Right ventricle myocardium superior (tissue), 1 donor: Measurements from ENCODE around the gene ARHGEF6. TPM values are rescaled to one million over a fixed set of nuclear protein-coding genes. Genes with fewer than 3 reads are reported as not detected.

Source experiments
- ATAC-seq: fragments of 200-7000 bp; cut with Tn5 transposase; one replicate; pipeline ENCODE4 v1.9.1; 2020; ENCODE audit warnings: mild to moderate bottlenecking; ENCODE audit not compliant: poor library complexity
- DNase-seq: peaks from one replicate; pipeline ENCODE4 v3.0.0-alpha.2; 2020
- intact Hi-C: fragments of 100-400 bp; cut with DNase I; formaldehyde crosslinking; loops from one replicate; pipeline ENCODE4 v1.11.2; 2022
- total RNA-seq: library from RNA; stranded (reverse); fragmentation: NEBNext Ultra II Directional; extraction: Animal tissue kit (Norgen Biotek cat#: 25700); gene quantifications from one replicate; pipeline ENCODE4 v1.2.1, GENCODE V29; 2021
- donor health status: DM: no; HTN: yes; CAD: no; lungs with severe emphysema.

ARHGEF6 gene
- total RNA-seq, 1 donor from 2014 or later, result 36.8 TPM

DNA sequence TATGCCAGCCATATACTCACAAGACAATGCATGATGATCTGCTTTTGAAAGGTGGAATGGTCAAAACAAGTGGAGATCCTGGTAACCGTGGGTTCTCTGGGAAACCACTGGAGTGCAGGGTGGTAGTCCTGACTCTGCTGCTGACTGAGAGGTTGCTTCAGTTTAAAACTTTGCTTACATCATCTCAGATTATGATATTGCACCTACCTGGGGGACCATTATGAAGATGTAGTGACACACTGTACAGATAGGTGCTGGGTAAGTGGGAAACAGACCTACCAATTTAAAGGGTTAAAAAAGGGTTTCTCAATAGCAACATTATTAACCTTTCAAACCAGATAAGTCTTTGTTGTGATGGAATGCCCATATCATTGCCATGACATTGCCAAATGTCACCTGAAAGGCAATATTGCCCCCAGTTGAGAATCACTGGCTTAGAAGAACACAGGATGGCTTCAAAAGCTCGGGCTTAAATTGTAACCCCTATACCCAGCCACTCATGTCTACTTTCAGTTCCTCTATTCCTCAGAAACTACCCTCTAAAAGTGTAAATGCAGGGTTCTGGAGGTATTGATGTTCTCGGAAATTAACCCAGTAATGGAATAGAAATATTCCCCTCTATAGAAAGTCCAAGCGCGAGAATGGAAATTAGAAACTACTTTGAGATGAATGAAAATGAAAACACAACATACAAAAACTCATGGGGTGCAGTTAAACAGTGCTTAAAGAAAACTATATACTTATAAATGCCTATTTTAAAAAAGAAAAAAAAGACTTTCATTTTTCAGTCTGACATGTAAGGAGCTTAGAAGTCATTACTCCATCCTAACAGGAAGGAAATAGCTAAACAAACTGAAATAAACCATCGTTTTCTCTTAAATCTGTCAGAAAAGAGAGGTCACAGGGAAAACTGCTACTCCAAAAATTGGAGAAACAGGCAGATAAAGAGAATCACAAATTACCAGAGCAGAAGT, 65.8 kb downstream of the ARHGEF6 start:
- intact Hi-C loops, result no loop called here
- ATAC-seq (no peak), DNase-seq (no peak)

DNA sequence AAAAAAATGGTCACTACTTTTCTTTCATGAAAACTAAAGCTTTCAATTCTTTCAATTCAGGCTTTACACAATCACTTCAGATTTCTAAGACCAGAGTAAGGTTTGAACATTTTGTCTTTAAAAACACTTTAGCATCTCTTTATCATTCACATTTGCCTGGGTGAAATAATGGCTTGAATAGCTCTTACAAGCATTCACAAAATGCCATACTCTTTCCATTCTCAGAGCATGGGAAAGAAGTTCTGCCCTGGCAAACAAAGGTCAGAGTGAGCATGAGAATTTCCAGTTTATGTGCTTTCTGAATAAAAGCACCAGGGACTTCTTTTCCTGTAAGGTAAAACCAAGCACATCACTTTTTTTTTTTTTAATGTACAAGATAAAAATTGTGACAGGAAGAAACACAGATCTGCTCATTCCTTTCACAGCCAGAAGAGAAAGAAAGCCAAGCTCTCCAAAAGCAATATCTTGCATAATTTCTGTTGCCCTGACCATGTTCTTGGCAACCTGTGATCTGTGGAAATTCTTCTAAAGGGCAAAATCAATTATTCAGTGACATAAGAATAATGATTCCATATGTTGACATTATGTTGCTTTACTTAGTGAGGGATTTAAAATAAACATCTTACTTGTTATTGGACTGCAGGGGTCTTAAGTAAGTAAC, 68.0 kb downstream of the ARHGEF6 start:
- intact Hi-C loops, result no loop called here
- no peak for ATAC-seq
- no peak for DNase-seq

- intact Hi-C loops, result no loop called here
- ATAC-seq (peak; percentile 76), DNase-seq (no peak)
Measured at GRCh38 chrX:136711147-136711546, 69.6 kb downstream of the ARHGEF6 start.

- no peak for DNase-seq
- intact Hi-C loops, result no loop called here
- no peak for ATAC-seq
Measured at GRCh38 chrX:136710325-136710951, 70.3 kb downstream of the ARHGEF6 start.

DNA sequence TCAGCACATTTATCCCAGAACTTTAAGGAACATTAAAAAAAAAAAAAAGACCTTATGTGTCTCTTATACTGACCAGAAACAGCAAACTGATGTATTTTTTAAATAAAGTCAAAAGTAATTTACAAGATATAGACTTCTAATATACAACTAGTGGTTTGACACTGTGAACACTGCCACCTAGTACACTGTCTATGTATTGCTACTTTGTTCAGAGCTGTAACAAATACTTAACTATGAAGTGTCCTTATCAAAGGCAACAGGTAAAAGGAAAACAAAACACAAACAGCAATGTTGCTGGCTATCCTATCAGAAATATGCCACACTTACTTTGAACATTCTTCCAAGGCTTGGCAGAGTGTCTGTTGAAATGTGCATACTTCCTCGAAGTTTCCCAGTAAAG, 72.4 kb downstream of the ARHGEF6 start:
- peak; percentile 48 for ATAC-seq

DNA sequence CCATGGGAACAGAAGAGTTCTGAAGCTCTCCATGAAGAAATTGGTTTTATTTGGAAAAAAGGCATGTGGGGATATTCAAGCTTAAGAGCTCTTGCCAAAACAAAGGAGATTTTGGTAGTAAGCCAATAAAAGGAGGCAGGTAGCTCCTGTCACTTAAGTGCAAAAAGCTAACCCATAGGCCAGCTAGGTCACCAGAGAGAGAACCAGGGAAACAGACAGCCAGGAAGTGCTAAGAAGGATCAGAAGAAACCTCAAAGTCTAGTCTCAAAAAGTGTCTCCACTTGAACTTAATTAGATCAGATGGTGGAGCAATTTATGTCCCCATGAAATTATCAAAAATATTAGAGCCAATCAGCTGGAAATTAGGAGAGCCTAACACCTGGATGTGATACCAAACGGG, 83.6 kb downstream of the ARHGEF6 start:
- intact Hi-C loops, result no loop called here
- DNase-seq, result no peak
- ATAC-seq, result no peak

More for the DNA sequence above, 72.4 kb downstream of the ARHGEF6 start:
- intact Hi-C loops, result loop anchor here (10.0 kb wide), 1 partner anchor 206 kb away; no protein-coding TSS in a partner anchor
- DNase-seq, result no peak

DNA sequence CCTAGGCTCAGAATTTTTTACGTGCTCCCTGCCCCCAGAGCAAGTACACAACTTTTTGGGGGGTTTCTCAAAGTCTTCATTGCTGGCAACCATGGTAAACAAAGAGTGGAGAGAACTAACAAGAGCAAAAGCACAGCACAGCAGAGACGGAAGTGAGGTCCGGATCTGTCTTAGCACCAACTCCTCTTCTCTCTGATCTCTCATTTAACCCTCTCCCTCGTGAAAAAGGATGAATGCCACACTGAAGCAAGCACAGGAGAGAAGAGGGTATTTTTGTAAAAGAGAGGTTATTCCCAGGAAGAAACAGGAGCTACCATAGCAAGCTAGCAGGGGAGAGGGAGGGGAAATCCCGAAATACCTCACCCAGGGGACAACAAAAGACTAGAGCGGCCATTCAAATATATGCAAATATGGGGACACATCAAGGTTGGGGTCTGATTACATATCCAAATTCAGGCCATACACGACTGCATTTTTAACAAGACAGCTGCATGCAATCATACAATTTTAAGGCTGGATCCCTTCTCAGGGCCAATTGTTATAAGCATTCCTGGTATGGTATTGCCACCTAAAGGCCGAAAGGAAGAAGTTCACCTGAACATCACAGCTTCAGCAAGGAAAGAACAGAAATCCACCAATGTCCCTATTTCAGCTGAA, 86.2 kb downstream of the ARHGEF6 start:
- intact Hi-C loops, result no loop called here
- DNase-seq, result no peak
- no peak for ATAC-seq

DNA sequence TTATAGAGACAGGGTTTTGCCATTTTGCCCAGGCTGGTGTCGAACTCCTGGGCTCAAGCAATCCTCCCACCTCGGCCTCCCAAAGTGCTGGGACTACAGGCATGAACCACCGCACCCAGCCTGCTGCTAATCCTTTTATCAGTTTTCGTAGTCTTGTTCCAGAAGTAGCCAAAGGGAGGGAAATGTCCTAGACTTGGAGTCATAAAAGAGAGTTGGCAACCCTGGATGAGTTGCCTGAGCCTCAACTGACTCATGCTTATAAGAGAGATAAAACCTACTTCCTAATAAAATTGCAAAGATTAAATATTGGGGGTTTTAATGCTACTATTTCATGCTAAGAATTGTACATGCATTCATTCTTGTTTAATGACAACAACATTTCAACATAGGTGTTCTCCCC, 88.5 kb downstream of the ARHGEF6 start:
- DNase-seq (no peak), ATAC-seq (no peak)
- intact Hi-C loops, result no loop called here

- no peak for DNase-seq
- ATAC-seq, result no peak
- intact Hi-C loops, result no loop called here
Measured at GRCh38 chrX:136691028-136691809, 89.5 kb downstream of the ARHGEF6 start.

- DNase-seq (no peak), ATAC-seq (no peak)
- intact Hi-C loops, result no loop called here
Measured at GRCh38 chrX:136689436-136689835, 91.3 kb downstream of the ARHGEF6 start.

- ATAC-seq, result no peak
- intact Hi-C loops, result no loop called here
- no peak for DNase-seq
Measured at GRCh38 chrX:136687457-136687856, 93.3 kb downstream of the ARHGEF6 start.

- intact Hi-C loops, result no loop called here
- ATAC-seq (no peak), DNase-seq (no peak)
Measured at GRCh38 chrX:136684120-136684519, 96.6 kb downstream of the ARHGEF6 start.

DNA sequence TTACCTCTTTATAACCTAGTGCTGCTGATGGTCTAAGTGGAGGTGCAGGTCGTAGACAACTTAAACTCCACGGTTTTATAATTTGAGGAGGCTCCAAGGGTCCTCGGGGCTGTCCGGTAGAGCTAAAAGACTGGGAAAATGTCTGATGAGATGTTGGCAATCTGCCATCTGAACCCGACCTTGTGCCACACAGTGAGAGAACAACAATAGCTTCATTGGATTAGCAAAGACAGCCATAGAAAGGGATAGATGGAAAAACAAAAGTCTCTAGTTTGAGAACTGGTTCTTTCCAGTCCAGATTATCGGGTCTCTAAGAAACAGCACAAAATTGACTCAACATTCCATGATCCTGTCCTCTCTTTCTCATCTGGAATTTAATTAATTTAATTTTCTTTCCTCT, 101.2 kb downstream of the ARHGEF6 start:
- DNase-seq (no peak), ATAC-seq (no peak)
- intact Hi-C loops, result no loop called here

- DNase-seq (no peak), ATAC-seq (no peak)
- intact Hi-C loops, result no loop called here
Measured at GRCh38 chrX:136674270-136674985, 106.3 kb downstream of the ARHGEF6 start.

GRCh38 chrX:136671006-136671610, 109.6 kb downstream of the ARHGEF6 start:
- intact Hi-C loops, result no loop called here
- ATAC-seq (no peak), DNase-seq (no peak)

- DNase-seq (no peak), ATAC-seq (no peak)
- intact Hi-C loops, result no loop called here
Measured at GRCh38 chrX:136667446-136668168, 113.1 kb downstream of the ARHGEF6 start.

- intact Hi-C loops, result no loop called here
- ATAC-seq (no peak), DNase-seq (no peak)
Measured at GRCh38 chrX:136666088-136666487, 114.6 kb downstream of the ARHGEF6 start.
